Measurements from ENCODE around the gene COLEC12. TPM values are rescaled to one million over a fixed set of nuclear protein-coding genes. Genes with fewer than 3 reads are reported as not detected.
A peak's percentile ranks its signal among the peaks of the same experiment; 100 is the strongest.
"Not testable (repeated sequence)": the region's sequence is repeated elsewhere in the genome, so short reads cannot be mapped to it uniquely, and the experiment has no call there.

COLEC12 gene
- total RNA-seq, 1 donor from 2014 or later = 60.4 TPM

DNA sequence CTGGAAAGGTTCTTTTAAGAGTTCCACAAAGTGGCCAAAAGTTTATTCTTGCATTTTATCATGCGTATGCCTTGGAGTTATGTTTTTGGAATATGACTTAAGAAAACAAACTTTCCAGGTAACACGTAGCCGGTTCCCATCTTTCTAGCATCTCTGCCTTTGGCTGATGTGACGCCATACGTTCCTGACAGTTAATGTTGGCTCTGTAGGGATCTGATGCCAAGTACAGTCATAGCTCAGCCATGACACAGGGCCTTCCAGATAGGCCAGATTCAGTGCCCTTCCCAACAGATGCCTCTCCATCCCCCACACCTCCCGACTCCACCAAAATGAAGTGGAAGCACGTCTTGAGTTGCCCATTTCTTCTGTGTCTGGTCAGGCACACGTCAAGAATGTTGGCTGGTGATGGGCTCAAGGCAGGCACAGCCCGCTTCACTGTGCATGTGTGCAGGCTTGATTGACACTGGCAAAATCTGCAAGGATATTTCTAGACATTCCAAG lies 181.7 kb downstream of the COLEC12 start:
- DNase-seq = no peak

- no peak for DNase-seq
Measured at GRCh38 chr18:317618-318017, 182.9 kb downstream of the COLEC12 start.

GRCh38 chr18:316393-316792 lies 184.1 kb downstream of the COLEC12 start:
- DNase-seq = no peak

GRCh38 chr18:313931-314330 lies 186.6 kb downstream of the COLEC12 start:
- no peak for DNase-seq

- DNase-seq = no peak
Measured at GRCh38 chr18:312415-312814, 188.1 kb downstream of the COLEC12 start.

- no peak for DNase-seq
Measured at GRCh38 chr18:310042-310441, 190.5 kb downstream of the COLEC12 start.

DNA sequence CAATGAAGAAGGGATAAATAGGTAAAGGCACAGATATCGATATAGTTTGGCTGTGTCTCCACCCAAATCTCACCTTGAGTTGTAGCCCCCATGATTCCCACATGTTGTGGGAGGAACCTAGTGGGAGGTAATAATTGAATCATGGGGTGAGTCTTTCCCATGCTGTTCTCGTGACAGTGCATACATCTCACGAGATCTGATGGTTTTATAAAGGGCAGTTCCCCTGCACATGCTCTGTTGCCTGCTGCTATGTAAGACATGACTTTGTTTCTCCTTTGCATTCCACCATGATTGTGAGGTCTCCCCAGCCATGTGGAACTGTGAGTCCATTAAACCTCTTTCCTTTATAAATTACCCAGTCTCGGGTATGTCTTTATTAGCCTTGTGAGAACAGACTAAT lies 192.4 kb downstream of the COLEC12 start:
- DNase-seq = not testable (repeated sequence)

DNA sequence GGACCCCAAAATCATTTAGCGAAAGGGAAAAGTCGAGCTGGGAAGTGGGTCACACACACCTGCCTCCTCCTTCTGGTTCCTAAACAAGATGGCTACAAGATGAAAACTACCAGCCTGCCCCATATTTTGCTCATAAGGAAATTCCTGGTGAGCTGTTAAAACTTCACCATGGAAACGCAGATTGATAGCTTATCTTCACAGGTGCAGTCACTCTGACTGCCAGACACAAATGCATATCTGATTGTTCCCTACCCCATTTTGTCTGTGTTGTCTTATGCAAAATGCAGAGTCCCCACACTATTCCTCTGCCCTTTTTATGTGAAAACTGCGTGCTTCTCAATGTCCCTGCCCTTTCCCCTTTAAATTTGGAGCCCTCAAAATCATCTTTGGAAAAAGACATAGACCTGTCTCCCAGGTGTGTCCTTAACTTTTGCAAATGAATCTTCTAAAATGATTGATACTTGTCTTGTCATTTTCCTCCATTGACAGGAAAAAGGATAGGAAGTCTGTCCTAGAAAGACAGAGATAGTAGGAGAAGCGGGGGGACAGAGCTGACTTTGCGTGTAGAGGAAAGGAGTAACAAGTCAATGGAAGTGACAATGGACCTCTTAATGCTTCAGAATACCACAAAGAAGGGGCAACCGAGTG lies 193.8 kb downstream of the COLEC12 start:
- no peak for DNase-seq

DNA sequence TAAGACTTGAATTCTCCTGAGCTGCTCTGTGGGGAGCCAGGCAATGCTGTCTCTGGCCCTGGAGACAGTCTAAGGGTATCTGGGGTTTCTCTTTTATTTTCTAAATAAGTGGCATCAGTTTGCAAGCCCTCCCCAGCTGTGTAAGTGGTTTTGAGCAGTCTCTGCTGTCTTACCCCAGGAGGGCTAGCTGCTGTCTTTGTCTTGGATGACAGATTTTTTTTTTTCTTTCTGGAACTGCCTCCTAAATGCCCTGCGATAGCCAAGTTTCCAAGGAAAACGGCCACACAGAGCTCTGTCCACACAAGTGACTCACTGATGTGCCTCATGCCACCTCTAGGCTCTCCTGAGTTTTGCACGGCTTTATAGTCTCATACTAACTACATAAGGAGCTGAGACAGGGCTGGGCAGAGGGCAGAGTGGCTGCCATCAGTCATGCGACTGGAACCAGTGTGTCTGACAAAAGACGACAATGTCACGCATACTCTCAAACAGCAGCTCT lies 195.4 kb downstream of the COLEC12 start:
- no peak for DNase-seq

GRCh38 chr18:303607-304006 lies 196.9 kb downstream of the COLEC12 start:
- DNase-seq = no peak

- DNase-seq = no peak
Measured at GRCh38 chr18:303011-303410, 197.5 kb downstream of the COLEC12 start.

DNA sequence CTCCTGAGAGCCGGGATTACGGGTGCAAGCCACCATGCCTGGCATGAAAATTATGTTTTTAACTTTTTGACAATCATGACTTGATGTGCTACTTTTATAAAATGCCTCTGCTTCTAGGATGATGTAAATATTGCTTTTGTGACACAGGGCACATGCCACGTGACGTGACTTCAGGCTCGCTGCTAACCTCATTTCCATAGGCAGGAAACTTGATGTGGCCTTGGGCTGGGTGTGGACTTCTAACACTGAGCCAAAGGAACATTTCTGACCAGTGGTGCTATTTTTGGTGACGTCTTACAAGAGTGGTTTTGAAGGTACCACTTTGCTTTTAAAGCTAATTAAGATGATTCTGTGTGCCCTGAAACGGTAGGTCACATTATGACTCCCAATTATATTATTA lies 198.4 kb downstream of the COLEC12 start:
- no peak for DNase-seq

GRCh38 chr18:297936-298335 lies 202.6 kb downstream of the COLEC12 start:
- no peak for DNase-seq

DNA sequence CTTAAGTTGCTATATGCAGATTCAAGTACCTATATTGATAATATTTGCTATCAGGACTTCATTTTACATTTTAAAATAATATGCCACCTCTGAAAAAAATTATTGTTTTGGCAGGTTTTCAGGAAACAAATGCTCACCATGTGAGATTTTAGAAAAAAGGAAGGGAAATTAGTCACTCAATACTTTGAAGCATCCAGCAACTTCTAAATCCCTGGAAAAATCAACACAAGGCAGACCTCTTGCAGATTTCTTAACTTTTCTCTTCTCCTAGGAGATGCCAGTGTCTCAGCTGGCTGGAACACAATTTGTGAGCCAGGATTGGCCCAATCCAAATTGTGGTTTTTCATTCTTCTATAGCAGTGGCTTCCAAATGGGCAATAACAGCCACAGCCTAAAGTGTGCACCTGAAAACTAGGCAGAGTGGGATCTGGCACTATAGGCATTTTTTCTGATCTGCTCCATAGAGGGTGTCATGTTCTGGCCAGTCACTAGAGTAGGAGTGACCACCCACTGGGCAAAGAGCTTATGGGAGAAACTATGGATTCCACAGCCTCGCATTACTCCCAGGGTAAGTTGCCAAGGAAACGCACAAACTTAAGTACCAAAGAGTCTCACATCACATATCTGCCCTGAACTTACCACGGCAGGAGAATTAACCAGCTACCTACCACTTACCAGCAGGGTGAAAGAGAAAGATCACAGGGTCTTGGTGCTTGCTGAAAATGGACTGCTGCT lies 204.6 kb downstream of the COLEC12 start:
- peak; percentile 29 for DNase-seq

DNA sequence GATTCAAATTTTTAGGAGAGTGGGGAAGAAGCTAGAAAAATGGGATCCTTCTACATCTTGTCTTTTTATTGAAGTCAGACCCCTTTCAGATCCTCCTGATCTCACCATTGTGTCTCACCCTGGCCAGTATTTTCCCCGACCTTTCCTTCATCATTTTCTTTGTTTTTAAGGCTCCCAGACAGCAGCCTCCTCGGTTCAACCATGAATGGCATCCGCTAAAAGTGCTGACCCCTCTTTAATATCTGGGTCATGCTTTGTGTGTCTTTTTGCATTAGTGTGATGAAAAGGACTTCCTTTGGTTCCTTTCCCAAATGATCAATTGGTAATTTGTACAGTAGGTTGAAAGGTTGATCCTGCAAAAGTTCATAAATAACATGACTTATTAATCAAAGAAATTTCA lies 205.9 kb downstream of the COLEC12 start:
- no peak for DNase-seq

- DNase-seq = peak; percentile 59
Measured at GRCh38 chr18:293536-293935, 207.0 kb downstream of the COLEC12 start.

- DNase-seq = no peak
Measured at GRCh38 chr18:292271-292670, 208.2 kb downstream of the COLEC12 start.

DNA sequence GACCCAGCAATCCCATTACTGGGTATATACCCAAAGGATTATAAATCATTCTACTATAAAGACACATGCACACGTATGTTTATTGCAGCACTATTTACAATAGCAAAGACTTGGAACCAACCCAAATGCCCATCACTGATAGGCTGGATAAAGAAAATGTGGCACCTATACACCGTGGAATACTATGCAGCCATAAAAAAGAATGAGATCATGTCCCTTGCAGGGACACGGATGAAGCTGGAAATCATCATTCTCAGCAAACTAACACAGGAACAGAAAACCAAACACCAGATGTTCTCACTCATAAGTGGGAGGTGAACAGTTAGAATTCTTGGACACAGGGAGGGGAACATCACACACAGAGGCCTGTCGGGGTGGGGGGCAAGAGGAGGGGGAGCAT lies 210.5 kb downstream of the COLEC12 start:
- DNase-seq = not testable (repeated sequence)

DNA sequence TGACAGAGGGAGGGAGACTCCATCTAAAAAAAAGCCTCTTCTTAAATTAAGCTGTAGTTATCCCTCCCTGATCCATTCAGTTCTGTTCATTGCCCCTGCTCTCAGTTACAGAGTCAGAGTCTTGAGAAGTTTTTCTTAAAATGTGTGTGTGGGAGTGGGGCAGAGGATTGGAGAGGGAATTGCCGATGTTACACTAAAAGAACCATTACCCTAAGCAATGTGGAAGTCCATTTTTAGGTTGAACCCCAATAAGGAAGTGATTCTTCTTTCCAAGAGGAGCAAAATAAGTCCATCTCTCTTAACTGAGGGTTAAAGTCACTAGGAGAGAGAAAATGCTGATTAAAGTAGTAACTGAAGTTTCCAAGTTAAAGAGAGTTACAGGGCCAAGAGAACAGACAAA lies 211.5 kb downstream of the COLEC12 start:
- no peak for DNase-seq

- DNase-seq = peak; percentile 65
Measured at GRCh38 chr18:286515-287310, 213.8 kb downstream of the COLEC12 start.

GRCh38 chr18:285817-286216 lies 214.7 kb downstream of the COLEC12 start:
- DNase-seq = no peak

- no peak for DNase-seq
Measured at GRCh38 chr18:275486-275885, 225.0 kb downstream of the COLEC12 start.

DNA sequence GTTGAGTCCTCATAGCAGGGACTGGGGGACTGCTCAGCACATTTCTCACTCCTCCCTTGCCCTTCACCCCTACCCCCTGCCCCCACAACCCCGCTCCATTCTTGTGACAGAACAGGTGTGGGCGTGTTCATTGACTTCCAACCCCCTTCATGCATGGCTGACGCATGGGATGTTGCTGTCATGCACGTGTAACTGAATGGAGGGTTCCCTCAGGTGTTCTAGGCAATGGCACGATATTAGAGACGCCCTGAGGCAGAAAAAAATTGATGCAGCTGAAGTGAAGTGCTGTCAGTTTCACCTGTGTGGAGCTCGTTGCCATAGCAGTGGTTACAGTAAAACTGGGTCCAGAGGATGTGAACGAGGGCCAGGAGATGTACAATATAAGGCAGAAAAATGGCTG lies 226.2 kb downstream of the COLEC12 start:
- DNase-seq = no peak
